Activated CD8-positive, alpha-beta T cell treated with anti-CD3 and anti-CD28 coated beads for 36 hours (primary cell): ENCODE measurements around the gene TMED8. TPM values are rescaled to one million over a fixed set of nuclear protein-coding genes. Genes with fewer than 3 reads are reported as not detected.
A peak's percentile ranks its signal among the peaks of the same experiment; 100 is the strongest.

Experiments
- ATAC-seq: fragments of 200-7000 bp; cut with Tn5 transposase; one replicate; pipeline ENCODE4 v1.10.0; 2021; ENCODE audit warnings: mild to moderate bottlenecking, moderate library complexity
- CTCF ChIA-PET: fragments of 350-600 bp; sonication (Branson Sonifier 250); formaldehyde crosslinking; loops from one replicate; lab custom pipeline; 2021; ENCODE audit warnings: antibody characterized with exemption; lab: Charles Lee
- POLR2A ChIA-PET: fragments of 350-600 bp; sonication (Branson Sonifier 250); formaldehyde crosslinking; loops from one replicate; lab custom pipeline; 2021; ENCODE audit warnings: antibody characterized with exemption; lab: Charles Lee
- DNase-seq: peaks from one replicate; pipeline ENCODE4 v3.0.0-alpha.2; 2020
- H3K27ac Mint-ChIP-seq: one replicate; pipeline ENCODE4 v1.8.0; 2021; ENCODE audit warnings: mild to moderate bottlenecking, mixed read lengths
- H3K27me3 Mint-ChIP-seq: one replicate; pipeline ENCODE4 v1.8.0; 2021; ENCODE audit warnings: mixed read lengths
- H3K36me3 Mint-ChIP-seq: one replicate; pipeline ENCODE4 v1.8.0; 2021; ENCODE audit warnings: low read depth, mixed read lengths
- H3K4me1 Mint-ChIP-seq: one replicate; pipeline ENCODE4 v1.8.0; 2021; ENCODE audit warnings: low read depth, mixed read lengths
- H3K4me3 Mint-ChIP-seq: one replicate; pipeline ENCODE4 v1.8.0; 2021; ENCODE audit warnings: mild to moderate bottlenecking, moderate library complexity, mixed read lengths
- H3K9me3 Mint-ChIP-seq: one replicate; pipeline ENCODE4 v1.8.0; 2021; ENCODE audit warnings: mixed read lengths
- intact Hi-C: fragments of 100-400 bp; cut with micrococcal nuclease; formaldehyde crosslinking; loops from one replicate; pipeline ENCODE4 v1.10.0; 2022
- total RNA-seq, 2 experiments: library from RNA; stranded (reverse); gene quantifications; one replicate each; pipeline ENCODE4 v1.2.3, GENCODE V29; 2021
- TF ChIP-seq, protein P1 (sequence below): fragments of 200-600 bp; IDR thresholded peaks from one replicate; pipeline ENCODE4 v1.8.0; 2022; ENCODE audit warnings: antibody characterized with exemption, mild to moderate bottlenecking

TMED8 gene
- total RNA-seq, 2 experiments from 2014 or later = 25.0 to 25.4 TPM

DNA sequence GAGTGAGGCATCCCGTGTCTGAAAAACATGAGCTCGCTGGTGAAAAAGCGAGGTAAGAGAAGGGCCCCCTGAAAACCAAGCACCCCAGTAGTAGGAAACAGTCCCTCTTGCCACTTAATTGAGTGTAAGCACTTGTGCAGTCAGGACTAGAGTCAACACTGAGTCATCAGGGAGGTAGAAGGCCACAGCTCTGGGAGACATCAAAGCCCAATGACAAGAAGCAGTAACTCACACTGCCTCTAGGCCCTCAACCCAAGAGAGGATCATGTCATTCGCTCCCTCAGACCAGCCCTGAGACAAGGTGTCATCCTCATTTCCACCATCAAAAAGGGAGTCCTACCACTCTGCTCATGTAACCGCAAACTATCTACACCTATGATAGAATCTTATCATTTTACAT is 74.0 kb downstream of the TMED8 start:
- TF ChIP-seq, protein P1, sequence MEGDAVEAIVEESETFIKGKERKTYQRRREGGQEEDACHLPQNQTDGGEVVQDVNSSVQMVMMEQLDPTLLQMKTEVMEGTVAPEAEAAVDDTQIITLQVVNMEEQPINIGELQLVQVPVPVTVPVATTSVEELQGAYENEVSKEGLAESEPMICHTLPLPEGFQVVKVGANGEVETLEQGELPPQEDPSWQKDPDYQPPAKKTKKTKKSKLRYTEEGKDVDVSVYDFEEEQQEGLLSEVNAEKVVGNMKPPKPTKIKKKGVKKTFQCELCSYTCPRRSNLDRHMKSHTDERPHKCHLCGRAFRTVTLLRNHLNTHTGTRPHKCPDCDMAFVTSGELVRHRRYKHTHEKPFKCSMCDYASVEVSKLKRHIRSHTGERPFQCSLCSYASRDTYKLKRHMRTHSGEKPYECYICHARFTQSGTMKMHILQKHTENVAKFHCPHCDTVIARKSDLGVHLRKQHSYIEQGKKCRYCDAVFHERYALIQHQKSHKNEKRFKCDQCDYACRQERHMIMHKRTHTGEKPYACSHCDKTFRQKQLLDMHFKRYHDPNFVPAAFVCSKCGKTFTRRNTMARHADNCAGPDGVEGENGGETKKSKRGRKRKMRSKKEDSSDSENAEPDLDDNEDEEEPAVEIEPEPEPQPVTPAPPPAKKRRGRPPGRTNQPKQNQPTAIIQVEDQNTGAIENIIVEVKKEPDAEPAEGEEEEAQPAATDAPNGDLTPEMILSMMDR = peak; percentile 23
- Mint-ChIP-seq H3K27ac (peak overlapping the region; percentile 63), H3K36me3 (peaks cover 3% of the 10 kb centered on the region), H3K27me3 (no peaks in the 10 kb centered on the region), H3K9me3 (no peaks in the 10 kb centered on the region), H3K4me3 (no peak overlapping the region), H3K4me1 (peaks cover 17% of the 10 kb centered on the region)
- ChIA-PET CTCF (interaction anchor here (0.9 to 7.7 kb wide), 3 partner anchors 12 to 179 kb away, joined by 3 to 151 read pairs (median 4); no protein-coding TSS in a partner anchor), POLR2A (interaction anchor here (0.8 kb wide), 1 partner anchor 18 kb away, joined by 4 read pairs; no protein-coding TSS in a partner anchor)
- intact Hi-C loops = no loop called here
- DNase-seq (peak; percentile 65), ATAC-seq (peak; percentile 96)

DNA sequence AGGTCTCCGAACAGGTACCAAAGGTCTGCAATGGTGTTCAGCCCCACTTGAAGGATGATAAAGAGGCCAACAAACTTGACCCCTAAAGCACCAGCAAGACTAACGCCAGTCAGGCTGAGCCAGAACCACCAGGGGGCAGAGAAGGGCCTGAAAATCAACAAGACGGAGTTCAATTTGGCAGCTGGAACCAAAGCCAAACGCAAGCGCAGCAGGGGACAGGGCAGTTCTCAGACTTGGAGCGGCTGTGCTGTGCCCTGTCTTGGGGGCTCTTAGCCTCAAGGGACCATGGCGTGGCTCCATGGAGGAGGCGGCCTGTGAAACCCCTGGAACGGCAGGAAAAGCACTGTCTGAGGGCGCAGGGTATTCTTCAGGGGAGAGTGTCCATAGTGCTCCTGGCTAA is 75.8 kb downstream of the TMED8 start:
- ATAC-seq (no peak), DNase-seq (peak; percentile 78)
- no peaks in the 10 kb centered on the region for H3K27me3 Mint-ChIP-seq
- CTCF ChIA-PET = interaction anchor here (0.6 to 7.7 kb wide), 12 partner anchors 8 to 263 kb away, joined by 3 to 151 read pairs (median 4); partner anchors contain the start of genes GSTZ1, POMT2 and SAMD15
- H3K4me3 Mint-ChIP-seq = no peak overlapping the region
- TF ChIP-seq, protein P1 = peak; percentile 74
- peaks cover 14% of the 10 kb centered on the region for H3K4me1 Mint-ChIP-seq
- H3K9me3 Mint-ChIP-seq = no peaks in the 10 kb centered on the region
- intact Hi-C loops = no loop called here
- no peak overlapping the region for H3K27ac Mint-ChIP-seq
- POLR2A ChIA-PET = no interaction called here
- H3K36me3 Mint-ChIP-seq = peaks cover 3% of the 10 kb centered on the region

DNA sequence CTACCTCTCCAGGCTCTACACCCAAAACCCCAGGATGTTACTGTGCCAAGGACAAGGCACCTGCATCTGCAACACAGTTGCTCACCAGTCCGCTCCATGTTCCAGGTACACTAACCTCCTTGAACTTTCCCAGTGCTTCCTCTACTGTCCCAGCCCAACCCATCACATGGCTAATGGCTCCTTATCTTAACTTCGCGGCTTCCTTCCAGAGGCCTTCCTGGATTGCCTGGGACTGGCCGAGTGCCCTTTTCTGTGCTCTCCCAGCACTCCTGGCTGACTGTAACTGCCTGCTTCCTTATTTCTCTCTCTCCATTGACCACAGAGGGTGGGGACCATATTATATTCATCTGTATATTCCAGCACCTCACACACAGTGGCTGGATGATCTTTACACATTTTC is 77.1 kb downstream of the TMED8 start:
- peaks cover 14% of the 10 kb centered on the region for H3K4me1 Mint-ChIP-seq
- intact Hi-C loops = no loop called here
- POLR2A ChIA-PET = no interaction called here

DNA sequence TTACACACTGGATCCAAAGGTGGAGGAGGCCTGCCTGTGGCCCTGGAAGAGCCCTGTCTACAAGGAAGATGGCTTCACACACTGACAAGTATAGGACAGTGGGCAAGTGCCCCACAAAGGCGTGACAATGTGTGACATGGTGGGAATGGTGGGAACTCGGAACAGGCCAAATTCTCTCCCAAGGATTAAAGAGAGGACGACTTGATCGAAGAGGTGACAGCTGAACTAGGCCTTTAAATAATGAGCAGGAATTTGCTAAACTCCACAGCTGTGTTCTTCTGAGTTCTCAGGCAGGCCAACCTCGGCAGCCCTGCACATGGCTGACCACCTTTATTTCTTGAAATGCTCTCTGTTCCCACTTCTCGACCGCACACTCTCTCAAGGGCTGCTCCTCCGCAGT is 80.0 kb downstream of the TMED8 start:
- no peaks in the 10 kb centered on the region for H3K27me3 Mint-ChIP-seq
- ChIA-PET CTCF (interaction anchor here (3.3 kb wide), 1 partner anchor 19 kb away, joined by 21 read pairs; no protein-coding TSS in a partner anchor), POLR2A (no interaction called here)
- H3K4me1 Mint-ChIP-seq = no peaks in the 10 kb centered on the region
- H3K36me3 Mint-ChIP-seq = no peaks in the 10 kb centered on the region
- ATAC-seq (no peak), DNase-seq (no peak)
- H3K27ac Mint-ChIP-seq = no peak overlapping the region
- no peak overlapping the region for H3K4me3 Mint-ChIP-seq
- intact Hi-C loops = no loop called here
- H3K9me3 Mint-ChIP-seq = no peaks in the 10 kb centered on the region
- TF ChIP-seq, protein P1 = no peak

More for the DNA sequence above, 77.1 kb downstream of the TMED8 start:
- no peaks in the 10 kb centered on the region for H3K9me3 Mint-ChIP-seq
- H3K27me3 Mint-ChIP-seq = no peaks in the 10 kb centered on the region
- H3K4me3 Mint-ChIP-seq = no peak overlapping the region
- TF ChIP-seq, protein P1 = no peak
- ATAC-seq (no peak), DNase-seq (no peak)
- CTCF ChIA-PET = interaction anchor here (1.4 kb wide), 1 partner anchor 24 kb away, joined by 3 read pairs; no protein-coding TSS in a partner anchor
- H3K27ac Mint-ChIP-seq = no peak overlapping the region
- H3K36me3 Mint-ChIP-seq = peaks cover 3% of the 10 kb centered on the region

DNA sequence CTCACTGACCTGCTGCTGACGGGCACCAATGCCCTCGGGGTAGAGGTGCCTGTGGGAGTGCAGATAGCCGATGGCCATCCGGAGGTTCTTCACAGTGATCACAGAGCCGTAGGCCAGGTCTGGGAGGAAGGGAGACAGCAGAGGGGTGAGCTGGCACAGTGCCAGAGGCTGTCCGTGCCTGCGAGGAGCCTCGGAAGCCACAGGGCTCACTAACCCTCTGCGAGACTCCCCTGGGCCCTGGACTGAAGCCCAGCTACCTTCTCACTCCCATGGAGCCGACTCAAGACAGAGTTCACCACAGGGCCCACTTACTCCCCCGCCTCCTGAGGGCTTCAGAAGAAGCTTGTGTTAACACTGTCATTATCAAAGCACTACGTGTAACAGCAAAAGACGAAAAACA is 80.7 kb downstream of the TMED8 start:
- intact Hi-C loops = no loop called here
- ChIA-PET CTCF (interaction anchor here (3.3 kb wide), 1 partner anchor 20 kb away, joined by 21 read pairs; no protein-coding TSS in a partner anchor), POLR2A (no interaction called here)
- no peak for ATAC-seq
- DNase-seq = no peak
- no peak overlapping the region for H3K4me3 Mint-ChIP-seq
- no peaks in the 10 kb centered on the region for H3K4me1 Mint-ChIP-seq
- no peaks in the 10 kb centered on the region for H3K9me3 Mint-ChIP-seq
- no peaks in the 10 kb centered on the region for H3K27me3 Mint-ChIP-seq
- no peaks in the 10 kb centered on the region for H3K36me3 Mint-ChIP-seq
- no peak overlapping the region for H3K27ac Mint-ChIP-seq
- TF ChIP-seq, protein P1 = no peak
